IPS-20b (cell line): Measurements from ENCODE around the gene BMERB1.
"Not testable (repeated sequence)": the region's sequence is repeated elsewhere in the genome, so short reads cannot be mapped to it uniquely, and the experiment has no call there.

Experiments
- H3K27ac ChIP-seq: one replicate; pipeline ENCODE4 v1.5.1; 2013; ENCODE audit warnings: low read length
- H3K27me3 ChIP-seq: 2 replicates; pipeline ENCODE4 v1.6.1; 2013; ENCODE audit warnings: mild to moderate bottlenecking, low read length, inconsistent platforms; ENCODE audit not compliant: insufficient read depth
- H3K36me3 ChIP-seq: 2 replicates; pipeline ENCODE4 v1.6.1; 2013; ENCODE audit warnings: low read depth, mild to moderate bottlenecking, inconsistent platforms, low read length, moderate library complexity; ENCODE audit not compliant: insufficient read depth
- H3K4me1 ChIP-seq: 2 replicates; pipeline ENCODE4 v1.6.1; 2013; ENCODE audit warnings: mild to moderate bottlenecking, control low read depth, inconsistent platforms, low read length, moderate library complexity; ENCODE audit not compliant: insufficient read depth
- H3K4me3 ChIP-seq: 2 replicates; pipeline ENCODE4 v1.5.1; 2013; ENCODE audit warnings: mild to moderate bottlenecking, low read length, inconsistent platforms
- H3K9ac ChIP-seq: 2 replicates; pipeline ENCODE4 v1.6.1; 2013; ENCODE audit warnings: low read depth, mild to moderate bottlenecking, inconsistent platforms, low read length, moderate library complexity
- H3K9me3 ChIP-seq: 2 replicates; pipeline ENCODE4 v1.6.1; 2013; ENCODE audit warnings: mild to moderate bottlenecking, low read depth, low read length, inconsistent platforms; ENCODE audit not compliant: insufficient read depth

The BMERB1 gene

DNA sequence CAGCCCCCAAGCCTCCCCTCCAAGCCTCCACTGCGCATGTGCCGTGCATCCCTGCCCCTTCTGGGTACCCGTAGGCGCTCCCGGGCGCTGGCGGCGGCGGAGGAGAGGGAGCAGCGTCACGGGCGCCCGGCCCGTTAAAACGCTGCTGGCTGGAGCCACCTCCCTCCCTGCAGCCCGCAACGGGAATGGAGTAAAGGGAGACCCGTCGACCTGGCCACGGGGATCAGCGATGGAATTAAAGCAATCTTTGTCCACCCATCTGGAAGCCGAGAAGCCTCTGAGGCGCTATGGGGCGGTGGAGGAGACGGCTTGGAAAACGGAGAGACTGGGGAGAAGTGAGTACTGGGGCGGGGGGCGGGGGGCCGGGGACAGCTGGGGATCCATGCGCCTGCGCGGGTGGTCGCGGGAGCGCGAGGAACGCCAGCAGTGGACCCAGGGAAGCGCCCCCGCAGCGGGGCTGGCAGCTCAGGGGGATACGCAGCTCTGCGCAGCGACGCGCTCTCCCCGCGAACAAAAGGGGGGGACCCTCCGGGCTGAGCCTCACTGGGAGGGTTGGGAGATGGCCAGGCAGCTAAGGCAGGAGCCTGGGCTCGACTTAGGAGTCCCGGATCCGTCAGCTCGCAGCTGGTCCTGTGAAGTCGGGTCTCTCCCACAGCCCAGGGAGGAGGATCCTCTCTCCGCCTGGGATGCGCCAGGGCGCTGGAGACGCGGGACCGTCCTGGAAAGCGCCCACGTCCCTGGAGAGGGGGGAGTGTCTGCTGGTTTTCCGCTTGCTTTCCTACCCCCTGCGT is at the start of gene BMERB1:
TSS of gene BMERB1 (plus strand) at position 164 of the 791 bp plus-strand sequence. CDS start at position 230, 66 bp downstream.
- peaks cover 16% of the 10 kb centered on the region for H3K27me3 ChIP-seq
- H3K36me3 ChIP-seq, result no peaks in the 10 kb centered on the region
- H3K4me3 ChIP-seq, result peak within 1 kb of the TSS; percentile 87
- H3K27ac ChIP-seq, result no peak within 1 kb of the TSS
- H3K9me3 ChIP-seq, result no peaks in the 10 kb centered on the region
- H3K4me1 ChIP-seq, result no peaks in the 10 kb centered on the region
- H3K9ac ChIP-seq, result peak within 1 kb of the TSS; percentile 72; the same call in 1 of the 2 replicates

DNA sequence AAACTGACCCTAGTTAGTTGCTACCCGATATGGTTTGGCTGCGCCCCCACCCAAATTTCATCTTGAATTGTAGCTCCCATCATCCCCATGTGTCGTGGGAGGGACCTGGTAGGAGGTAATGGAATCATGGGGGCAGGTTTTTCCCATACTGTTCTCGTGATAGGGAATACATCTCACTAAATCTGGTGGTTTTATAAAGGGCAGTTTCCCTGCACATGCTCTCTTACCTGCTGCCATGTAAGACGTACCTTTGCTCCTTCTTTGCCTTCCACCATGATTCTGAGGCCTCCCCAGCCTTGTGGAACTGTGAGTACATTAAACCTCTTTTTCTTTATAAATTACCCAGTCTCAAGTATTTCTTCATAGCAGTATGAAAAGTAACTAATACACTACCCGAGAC is 46.3 kb upstream of the BMERB1 start:
- not testable (repeated sequence) for H3K9me3 ChIP-seq, H3K4me1 ChIP-seq, H3K36me3 ChIP-seq, H3K9ac ChIP-seq, H3K4me3 ChIP-seq, H3K27ac ChIP-seq, H3K27me3 ChIP-seq

DNA sequence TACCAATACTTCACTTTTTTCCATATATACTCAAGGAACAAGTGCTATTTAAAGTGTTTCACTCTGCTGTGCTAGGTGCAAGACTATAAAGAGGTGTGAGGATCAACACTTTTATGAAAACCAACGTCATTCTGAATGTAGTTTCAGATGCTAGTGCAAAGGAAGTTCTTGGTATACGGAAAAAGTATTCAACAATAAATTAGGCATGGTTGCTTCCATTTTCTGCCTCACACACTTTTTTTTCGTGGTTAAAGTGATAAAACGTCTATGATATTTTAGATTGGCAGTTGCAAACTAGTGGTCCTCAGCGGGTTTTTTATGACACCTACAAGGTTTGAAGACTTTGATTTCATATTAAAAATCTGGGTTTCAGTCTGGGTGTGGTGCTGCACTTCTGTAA is 44.5 kb upstream of the BMERB1 start:
- not testable (repeated sequence) for H3K9ac ChIP-seq, H3K4me3 ChIP-seq, H3K36me3 ChIP-seq, H3K27ac ChIP-seq, H3K9me3 ChIP-seq, H3K4me1 ChIP-seq, H3K27me3 ChIP-seq

DNA sequence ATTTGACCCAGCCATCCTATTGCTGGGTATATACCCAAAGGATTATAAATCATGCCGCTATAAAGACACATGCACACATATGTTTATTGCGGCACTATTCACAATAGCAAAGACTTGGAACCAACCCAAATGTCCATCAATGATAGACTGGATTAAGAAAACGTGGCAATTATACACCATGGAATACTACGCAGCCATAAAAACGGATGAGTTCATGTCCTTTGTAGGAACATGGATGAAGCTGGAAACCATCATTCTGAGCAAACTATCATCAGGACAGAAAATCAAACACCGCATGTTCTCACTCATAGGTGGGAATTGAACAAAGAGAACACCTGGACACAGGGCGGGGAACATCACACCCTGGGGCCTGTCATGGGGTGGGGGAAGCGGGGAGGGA is 41.4 kb upstream of the BMERB1 start:
- H3K4me1 ChIP-seq, H3K9ac ChIP-seq, H3K27me3 ChIP-seq, H3K4me3 ChIP-seq, H3K27ac ChIP-seq, H3K9me3 ChIP-seq, H3K36me3 ChIP-seq: not testable (repeated sequence)

DNA sequence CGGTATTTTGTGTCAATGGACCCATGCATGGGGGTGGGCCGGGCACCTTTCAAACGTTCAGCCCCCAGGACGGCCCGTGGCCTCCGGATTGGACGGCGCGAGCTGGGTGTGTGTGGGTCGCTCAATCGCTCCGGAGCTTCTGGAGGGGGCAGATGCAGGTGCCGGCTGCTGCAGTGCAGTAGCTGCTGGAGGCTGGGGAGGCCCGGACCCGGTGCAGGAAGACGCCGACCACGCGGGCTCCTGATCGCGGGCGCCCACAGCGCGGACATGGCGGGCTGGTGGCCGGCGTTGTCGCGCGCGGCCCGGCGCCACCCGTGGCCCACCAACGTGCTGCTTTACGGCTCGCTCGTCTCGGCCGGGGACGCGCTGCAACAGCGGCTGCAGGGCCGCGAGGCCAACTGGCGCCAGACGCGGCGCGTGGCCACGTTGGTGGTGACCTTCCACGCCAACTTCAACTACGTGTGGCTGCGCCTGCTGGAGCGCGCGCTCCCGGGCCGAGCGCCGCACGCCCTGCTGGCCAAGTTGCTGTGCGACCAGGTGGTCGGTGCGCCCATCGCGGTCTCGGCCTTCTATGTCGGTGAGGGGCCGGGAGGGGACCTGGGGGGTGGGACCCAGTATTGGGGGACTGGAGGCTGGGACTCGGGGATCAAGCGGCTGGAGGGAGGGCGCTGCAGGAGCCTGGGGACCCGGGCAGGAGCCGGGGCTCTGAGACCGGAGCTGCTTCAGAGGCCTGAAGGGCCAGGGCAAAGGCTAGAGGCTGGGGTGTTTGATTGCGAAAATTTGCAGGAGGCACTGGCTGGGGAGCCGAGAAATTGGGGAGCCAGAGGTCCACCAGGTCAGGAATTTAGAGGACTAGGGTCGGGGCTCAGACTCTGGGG is 38.5 kb upstream of the BMERB1 start, which contains the start of gene MPV17L:
TSS of gene MPV17L (plus strand) at position 124 of the 878 bp plus-strand sequence. CDS start at position 268, 144 bp downstream.
- peak within 1 kb of the TSS; percentile 56; the same call in 1 of the 2 replicates for H3K9ac ChIP-seq

DNA sequence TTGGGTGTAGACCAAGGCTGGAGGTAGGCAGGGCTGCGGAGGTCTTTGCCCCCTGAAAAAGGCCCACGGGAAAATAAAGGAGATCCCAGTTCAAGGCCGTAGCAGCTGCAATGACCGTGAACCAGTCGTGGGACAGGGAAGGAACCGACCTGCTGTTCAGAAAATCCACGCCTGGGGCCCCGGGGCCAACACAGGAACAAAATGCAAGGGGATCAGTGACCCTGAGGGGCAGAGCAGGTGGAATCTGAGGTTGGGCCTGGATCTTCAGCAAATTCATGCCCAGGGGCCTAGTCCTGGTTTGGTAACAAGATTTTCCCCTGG is 37.9 kb upstream of the BMERB1 start:
- not testable (repeated sequence) for H3K27me3 ChIP-seq, H3K9me3 ChIP-seq, H3K27ac ChIP-seq, H3K4me1 ChIP-seq, H3K36me3 ChIP-seq, H3K9ac ChIP-seq
- H3K4me3 ChIP-seq, result peak overlapping the region; percentile 66; the same call in 1 of the 2 replicates

More for the DNA sequence above, 38.5 kb upstream of the BMERB1 start, which contains the start of gene MPV17L:
- not testable (repeated sequence) for H3K36me3 ChIP-seq, H3K27me3 ChIP-seq, H3K9me3 ChIP-seq, H3K27ac ChIP-seq, H3K4me1 ChIP-seq
- H3K4me3 ChIP-seq, result peak within 1 kb of the TSS; percentile 66; the same call in 1 of the 2 replicates

DNA sequence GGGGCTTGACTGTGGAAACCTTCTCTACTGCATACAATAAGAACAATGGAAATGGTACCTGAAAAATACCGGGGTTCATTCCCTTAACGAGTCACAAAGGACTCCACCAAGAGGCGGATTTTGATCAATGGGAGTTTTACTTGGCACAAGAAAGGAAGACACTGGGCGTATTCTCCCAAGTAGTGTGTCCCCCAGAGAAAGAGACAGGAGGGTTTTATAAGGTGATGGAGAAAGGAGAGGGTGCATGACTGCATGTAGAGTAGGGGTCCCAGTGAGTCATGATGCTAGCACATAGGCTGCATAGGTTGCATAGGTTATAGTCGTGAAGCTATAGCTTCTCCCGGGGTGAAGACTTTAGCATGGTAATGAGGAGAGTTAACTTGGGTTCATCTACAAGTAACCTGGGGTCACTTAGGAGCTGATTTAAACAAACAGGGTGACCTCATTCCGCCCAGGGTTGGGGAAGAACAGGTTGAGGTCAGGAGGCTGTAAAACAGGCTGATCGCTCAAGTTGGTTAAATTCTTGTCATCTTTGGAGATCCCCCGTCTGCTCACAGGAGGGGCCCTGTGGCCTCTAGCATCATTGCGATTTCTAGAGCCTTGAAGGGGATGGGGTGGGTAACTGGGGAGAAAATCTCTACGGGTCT is 37.3 kb upstream of the BMERB1 start:
- no peaks in the 10 kb centered on the region for H3K36me3 ChIP-seq
- H3K27me3 ChIP-seq, result no peaks in the 10 kb centered on the region
- H3K4me3 ChIP-seq, result 0 out of 2 replicates have a peak overlapping the region, but pooled peaks have one; percentile 32
- no peak overlapping the region for H3K27ac ChIP-seq
- H3K9ac ChIP-seq, result no peak overlapping the region
- H3K9me3 ChIP-seq, result no peaks in the 10 kb centered on the region
- peaks cover 3% of the 10 kb centered on the region for H3K4me1 ChIP-seq

DNA sequence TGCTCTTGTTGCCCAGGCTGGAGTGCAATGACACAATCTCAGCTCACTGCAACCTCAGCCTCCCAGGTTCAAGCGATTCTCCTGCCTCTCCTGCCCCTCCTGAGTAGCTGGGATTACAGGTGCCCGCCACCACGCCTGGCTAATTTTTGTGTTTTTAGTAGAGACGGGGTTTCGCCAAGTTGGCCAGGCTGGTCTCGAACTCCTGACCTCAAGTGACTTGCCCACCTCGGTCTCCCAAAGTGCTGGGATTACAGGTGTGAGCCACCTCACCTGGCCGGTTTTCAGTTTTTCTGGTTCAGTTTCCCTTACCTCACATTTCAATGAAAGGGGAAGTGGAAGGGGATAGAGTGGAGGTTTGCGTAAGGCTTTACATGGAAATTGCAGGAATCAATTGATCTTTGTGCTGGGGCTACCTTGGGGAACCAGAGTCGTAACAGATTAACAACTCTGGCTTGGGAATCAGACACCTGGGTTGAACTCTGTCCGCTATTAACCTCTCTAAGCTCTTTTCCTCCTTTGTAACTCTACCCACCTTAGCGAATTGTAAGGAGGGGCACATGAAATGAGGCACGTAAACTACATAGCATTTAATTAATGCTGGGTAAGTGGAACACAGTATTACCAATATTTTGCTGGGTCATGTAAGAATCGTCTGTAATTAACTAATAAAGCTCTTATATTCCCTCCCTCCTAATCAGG is 35.6 kb upstream of the BMERB1 start:
- H3K9me3 ChIP-seq, result no peaks in the 10 kb centered on the region
- H3K36me3 ChIP-seq, result no peaks in the 10 kb centered on the region
- no peak overlapping the region for H3K9ac ChIP-seq
- peaks cover 8% of the 10 kb centered on the region for H3K4me1 ChIP-seq
- H3K27me3 ChIP-seq, result no peaks in the 10 kb centered on the region
- no peak overlapping the region for H3K27ac ChIP-seq
- H3K4me3 ChIP-seq, result no peak overlapping the region

DNA sequence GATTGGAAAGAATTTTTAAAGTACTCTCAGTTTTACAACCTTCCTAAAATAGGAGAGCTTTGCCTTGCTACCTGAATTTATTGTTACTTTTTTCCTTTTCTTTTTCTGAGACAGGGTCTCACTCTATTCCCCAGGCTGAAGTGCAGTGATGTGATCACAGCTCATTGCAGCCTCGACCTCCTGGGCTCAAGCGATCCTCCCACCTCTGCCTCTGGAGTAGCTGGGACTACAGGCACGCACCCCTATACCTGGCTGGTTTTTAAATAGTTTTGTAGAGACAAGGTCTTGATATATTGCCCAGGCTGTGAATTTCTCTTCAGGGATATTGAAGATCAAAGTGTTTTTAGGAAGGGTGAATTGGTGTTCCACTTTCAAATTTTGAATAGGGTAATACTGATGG is 35.1 kb upstream of the BMERB1 start:
- Histone ChIP-seq H3K36me3 (no peaks in the 10 kb centered on the region), H3K4me3 (no peak overlapping the region), H3K27me3 (no peaks in the 10 kb centered on the region), H3K27ac (no peak overlapping the region), H3K9me3 (no peaks in the 10 kb centered on the region), H3K9ac (no peak overlapping the region), H3K4me1 (peaks cover 8% of the 10 kb centered on the region)

DNA sequence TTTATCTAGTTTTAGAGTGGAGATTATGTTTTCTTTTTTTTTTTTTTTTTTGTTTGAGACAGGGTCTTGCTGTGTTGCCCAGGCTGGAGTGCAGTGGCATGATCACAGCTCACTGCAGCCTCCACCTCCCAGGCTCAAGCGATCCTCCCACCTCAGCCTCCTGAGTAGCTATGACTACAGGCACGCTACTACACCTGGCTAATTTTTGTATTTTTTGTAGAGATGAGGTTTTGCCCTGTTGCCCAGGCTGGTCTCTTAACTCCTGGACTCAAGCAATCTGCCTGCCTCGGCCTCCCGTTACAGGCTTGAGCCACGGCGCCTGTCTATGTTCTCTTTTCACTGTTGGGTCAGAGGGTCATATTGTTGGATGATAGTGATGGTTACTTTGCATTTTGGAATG is 34.1 kb upstream of the BMERB1 start:
- not testable (repeated sequence) for H3K36me3 ChIP-seq, H3K4me1 ChIP-seq, H3K9ac ChIP-seq, H3K27me3 ChIP-seq, H3K4me3 ChIP-seq, H3K27ac ChIP-seq, H3K9me3 ChIP-seq

DNA sequence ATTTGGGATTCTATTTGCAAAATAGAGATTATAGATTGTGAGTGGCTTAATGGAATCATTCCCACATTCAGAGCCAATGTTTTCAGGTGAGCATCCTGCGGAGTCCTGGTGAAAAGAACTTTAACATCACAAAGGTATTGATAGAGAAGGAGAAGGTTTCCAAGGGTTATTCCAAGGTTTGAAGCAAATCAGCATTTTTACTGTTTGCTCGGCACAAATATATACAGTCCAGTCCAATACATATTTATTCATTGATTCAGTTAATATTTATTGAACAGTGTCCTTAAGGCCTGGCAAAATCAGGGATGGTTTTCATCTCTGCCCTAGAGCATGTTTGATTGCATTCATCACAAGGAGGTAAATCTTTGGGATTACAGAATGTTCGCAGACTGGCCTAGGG is 32.4 kb upstream of the BMERB1 start:
- H3K36me3 ChIP-seq, result no peaks in the 10 kb centered on the region
- no peaks in the 10 kb centered on the region for H3K27me3 ChIP-seq
- no peak overlapping the region for H3K27ac ChIP-seq
- peaks cover 8% of the 10 kb centered on the region for H3K4me1 ChIP-seq
- H3K9me3 ChIP-seq, result no peaks in the 10 kb centered on the region
- H3K9ac ChIP-seq, result no peak overlapping the region
- H3K4me3 ChIP-seq, result no peak overlapping the region
